GM12878 (cell line): ENCODE measurements around the gene DPP6. TPM values are rescaled to one million over a fixed set of nuclear protein-coding genes. Genes with fewer than 3 reads are reported as not detected.

Experiments
- ATAC-seq: fragments of 200-7000 bp; cut with Tn5 transposase; 3 replicates; pipeline ENCODE4 v1.9.1; 2020; ENCODE audit warnings: mild to moderate bottlenecking, moderate library complexity
- BruUV-seq: library from RNA; stranded (reverse); fragments of 400-500 nt; replicated peaks from 2 replicates; lab custom pipeline; 2021; lab: Mats Ljungman, UMichigan
- CTCF ChIA-PET: fragments of 300-600 bp; sonication (Branson Sonifier 250); formaldehyde crosslinking; extraction: SDS; loops from one replicate; lab custom pipeline; 2021; ENCODE audit warnings: inconsistent platforms; lab: Yijun Ruan, JAX
- POLR2A ChIA-PET: fragments of 350-600 bp; formaldehyde crosslinking; extraction: SDS; loops from one replicate; lab custom pipeline; 2021; ENCODE audit warnings: inconsistent platforms; lab: Charles Lee
- RAD21 ChIA-PET: fragments of 300-600 bp; sonication (Branson Sonifier 250); formaldehyde crosslinking; loops from one replicate; lab custom pipeline; 2023; ENCODE audit warnings: antibody characterized with exemption; ENCODE audit not compliant: unreplicated experiment; lab: Charles Lee
- SMC1A ChIA-PET: fragments of 300-600 bp; sonication (Branson Sonifier 250); formaldehyde crosslinking; loops from one replicate; lab custom pipeline; 2023; ENCODE audit not compliant: unreplicated experiment, uncharacterized antibody; lab: Charles Lee
- DNase-seq: peaks from one replicate; pipeline ENCODE4 v3.0.0-alpha.2; 2011; ENCODE audit warnings: low read depth, low spot score
- FAIRE-seq: peaks from 3 replicates; lab custom pipeline; 2011; peaks lifted over from hg19 to GRCh38; lab: Jason Lieb, UNC
- H2AFZ ChIP-seq: 2 replicates; pipeline ENCODE4 v1.6.0; 2011; ENCODE audit warnings: low read depth, low read length, control low read depth; ENCODE audit not compliant: control insufficient read depth
- H3K27ac ChIP-seq: 2 replicates; pipeline ENCODE4 v1.5.1; 2011; ENCODE audit warnings: control low read depth; ENCODE audit not compliant: control insufficient read depth, insufficient read depth
- H3K27me3 ChIP-seq, 2 experiments: replicated peaks in 1 of 2; 2 replicates each; pipeline versions ENCODE4 v1.6.0 to v1.6.1; 2011; ENCODE audit warnings: low read length in 1 of 2; ENCODE audit not compliant: control insufficient read depth in 2 of 2, insufficient read depth in 2 of 2
- H3K36me3 ChIP-seq, 2 experiments: 2 replicates each; pipeline ENCODE4 v1.5.1; 2011; ENCODE audit warnings: low read length in 1 of 2; ENCODE audit not compliant: control insufficient read depth in 2 of 2, insufficient read depth in 2 of 2
- H3K4me1 ChIP-seq: 2 replicates; pipeline ENCODE4 v1.6.1; 2011; ENCODE audit warnings: mild to moderate bottlenecking, low read length, moderate library complexity, mixed read lengths; ENCODE audit not compliant: control insufficient read depth, insufficient read depth
- H3K4me2 ChIP-seq: 2 replicates; pipeline ENCODE4 v1.6.0; 2011; ENCODE audit warnings: control low read depth; ENCODE audit not compliant: control insufficient read depth, insufficient read depth
- H3K4me3 ChIP-seq: fragments of 200-600 bp; sonication (generic); 2 replicates; pipeline ENCODE4 v1.5.1; 2016
- H3K79me2 ChIP-seq: 2 replicates; pipeline ENCODE4 v1.6.0; 2011; ENCODE audit warnings: low read length; ENCODE audit not compliant: control insufficient read depth, insufficient read depth
- H3K9ac ChIP-seq: 2 replicates; pipeline ENCODE4 v1.8.0; 2011; ENCODE audit warnings: low read length, control low read depth, mixed read lengths; ENCODE audit not compliant: control insufficient read depth, insufficient read depth
- H3K9me3 ChIP-seq: replicated peaks from 3 replicates; pipeline ENCODE4 v1.5.1; 2011; ENCODE audit warnings: mild to moderate bottlenecking, low read length; ENCODE audit not compliant: control insufficient read depth, insufficient read depth
- H4K20me1 ChIP-seq: 2 replicates; pipeline ENCODE4 v1.6.0; 2011; ENCODE audit not compliant: control insufficient read depth, insufficient read depth
- CHD1 ChIP-seq: IDR thresholded peaks from 2 replicates; pipeline ENCODE4 v1.6.1; 2012; ENCODE audit warnings: low read depth, low read length, improper control_type of control experiment
- ESRRA ChIP-seq: IDR thresholded peaks from 2 replicates; pipeline ENCODE4 v1.6.1; 2012; ENCODE audit warnings: mild to moderate bottlenecking, low read length, improper control_type of control experiment
- EZH2 ChIP-seq: IDR thresholded peaks from 2 replicates; pipeline ENCODE4 v1.6.1; 2012; ENCODE audit warnings: low read depth, mild to moderate bottlenecking, control low read depth, inconsistent platforms, low read length, borderline replicate concordance; ENCODE audit not compliant: control insufficient read depth
- FOS ChIP-seq: IDR thresholded peaks from 3 replicates; pipeline ENCODE4 v1.6.1; 2011; ENCODE audit warnings: borderline replicate concordance; ENCODE audit not compliant: insufficient read length; ENCODE audit errors: extremely low read depth
- HDGF ChIP-seq: fragments of 450-650 bp; IDR thresholded peaks from 2 replicates; pipeline ENCODE4 v1.6.1; 2016; ENCODE audit warnings: antibody characterized with exemption
- IRF4 ChIP-seq: IDR thresholded peaks from 2 replicates; pipeline ENCODE4 v1.6.1; 2011; ENCODE audit warnings: low read depth, low read length
- JUNB ChIP-seq: IDR thresholded peaks from 2 replicates; pipeline ENCODE4 v1.6.1; 2016; ENCODE audit warnings: antibody characterized with exemption, mild to moderate bottlenecking
- NR2C2 ChIP-seq: IDR thresholded peaks from 2 replicates; pipeline ENCODE4 v1.6.1; 2011; ENCODE audit warnings: borderline replicate concordance, low read depth; ENCODE audit not compliant: control insufficient read depth, insufficient read length
- SP1 ChIP-seq: IDR thresholded peaks from one replicate; pipeline ENCODE4 v1.6.1; 2011; ENCODE audit warnings: low read depth, low read length
- TAF1 ChIP-seq: IDR thresholded peaks from 2 replicates; pipeline ENCODE4 v1.6.1; 2011; ENCODE audit warnings: mild to moderate bottlenecking, low read depth, low read length, borderline replicate concordance
- ZBED1 ChIP-seq: IDR thresholded peaks from 2 replicates; pipeline ENCODE4 v1.6.1; 2016; ENCODE audit warnings: borderline replicate concordance
- ZSCAN29 ChIP-seq: fragments of 450-650 bp; IDR thresholded peaks from 2 replicates; pipeline ENCODE4 v1.6.1; 2017; ENCODE audit warnings: mild to moderate bottlenecking, moderate library complexity
- WGBS: methylation state at CpG from one replicate; pipeline ENCODE4 v1.1.6; 2016; ENCODE audit warnings: low lambda C conversion rate; ENCODE audit not compliant: insufficient replicate concordance, insufficient coverage; ENCODE audit errors: missing lambda C conversion rate; 5-methylcytosine and 5-hydroxymethylcytosine counted together
- in situ Hi-C: fragments of 300-500 bp; cut with MboI; formaldehyde crosslinking; loops from 9 replicates; pipeline ENCODE4 v1.14.3; 2018; ENCODE audit warnings: mixed read lengths
- intact Hi-C: fragments of 100-400 bp; cut with micrococcal nuclease; formaldehyde crosslinking; loops from one replicate; pipeline ENCODE4 v1.14.2; 2022; ENCODE audit not compliant: unreplicated experiment
- polyA plus RNA-seq, 11 experiments: library from polyadenylated mRNA; depleted of rRNA in 4 of 11; unstranded in 6 of 11; stranded (reverse) in 5 of 11; fragments of >200 nt; fragmentation: Nextera tagmentation in 4 of 11; fragmentation: Illumina TruSeq in 1 of 11; extraction: Ambion mirVana in 4 of 11; extraction: Trizol in 1 of 11; gene quantifications; 1 replicate in 1 of 11; 2 replicates in 10 of 11; pipeline versions ENCODE4 v1.2.1 to v1.2.3, GENCODE V29; 2011 to 2016; ENCODE audit warnings: inconsistent platforms in 2 of 11, missing spikeins in 2 of 11, low read depth in 1 of 11
- total RNA-seq, 4 experiments: library from RNA; depleted of rRNA in 3 of 4; stranded (reverse); fragments of >200 nt in 3 of 4; fragmentation: Illumina TruSeq in 1 of 4; extraction: Trizol in 1 of 4; gene quantifications; 2 replicates each; pipeline versions ENCODE4 v1.2.1 to v1.2.3, GENCODE V29; 2013 to 2021
- TF ChIP-seq, protein P1 (sequence below): fragments of 450-650 bp; formaldehyde crosslinking; IDR thresholded peaks from 2 replicates; pipeline ENCODE4 v1.4.0; 2020; ENCODE audit warnings: mild to moderate bottlenecking, moderate library complexity

The DPP6 gene
- total and polyA plus RNA-seq, 10 of the 15 experiments (the other 5 are each of a cell fraction or from before 2014, with no cell fraction given): not detected

DNA sequence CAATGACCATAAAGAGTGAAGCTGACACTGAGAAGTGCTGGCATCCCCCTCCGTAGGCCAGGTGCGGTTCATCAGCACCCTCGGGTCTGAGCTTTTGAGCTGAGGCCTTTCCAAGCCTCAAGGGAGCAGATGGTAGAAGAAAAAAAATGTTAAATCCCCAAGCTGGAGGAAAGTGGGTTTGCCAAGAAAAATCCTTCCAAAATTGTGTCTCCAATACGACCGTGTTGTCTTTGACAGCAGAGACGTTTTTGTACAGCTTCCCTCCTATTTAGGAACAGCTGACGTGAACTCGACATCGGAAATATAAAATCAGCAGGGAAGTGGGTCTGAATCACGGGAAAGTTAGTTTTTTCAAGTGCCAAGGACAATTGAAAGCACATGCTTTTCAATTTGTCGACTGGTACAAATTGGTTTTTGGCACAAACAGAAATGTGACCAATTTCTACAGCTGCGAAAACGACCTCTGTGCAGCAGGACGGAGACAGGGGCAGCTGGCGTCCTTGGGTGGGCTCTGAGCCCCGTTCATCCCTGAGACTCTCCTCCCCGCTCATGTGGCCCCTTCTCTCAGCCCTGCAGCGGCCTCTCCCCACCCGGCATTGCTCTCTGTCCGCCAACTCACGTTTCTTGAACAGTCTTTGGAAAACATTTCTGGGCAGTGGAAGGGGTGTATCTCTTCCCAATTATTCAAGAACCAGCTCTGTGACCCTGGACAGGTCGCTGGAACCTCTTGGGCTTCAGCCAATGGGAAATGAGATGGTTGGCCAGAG lies 860.9 kb downstream of the DPP6 start:
- H3K4me3 ChIP-seq: no peak overlapping the region
- no peaks in the 10 kb centered on the region for H3K36me3 ChIP-seq
- H3K4me1 ChIP-seq: no peaks in the 10 kb centered on the region
- no peak overlapping the region for H3K9ac ChIP-seq
- RAD21 ChIA-PET: interaction anchor here (1.2 kb wide), 2 partner anchors 16 to 79 kb away, joined by 3 to 4 read pairs; no protein-coding TSS in a partner anchor
- BruUV-seq: no TSS peak
- H4K20me1 ChIP-seq: no peaks in the 10 kb centered on the region
- DNase-seq (no peak), FAIRE-seq (no peak), ATAC-seq (no peak)
- POLR2A ChIA-PET: interaction anchor here (0.6 to 0.7 kb wide), 2 partner anchors 29 to 46 kb away, joined by 3 to 9 read pairs; no protein-coding TSS in a partner anchor
- H3K4me2 ChIP-seq: no peak overlapping the region
- peaks cover 3% of the 10 kb centered on the region; the same call in 1 of the 3 replicates for H3K9me3 ChIP-seq
- no peaks in the 10 kb centered on the region; a peak in 1 of 4 replicates for H3K27me3 ChIP-seq
- intact Hi-C loops (loop anchor here (1.0 to 5.0 kb wide), 4 partner anchors 40 to 429 kb away; no protein-coding TSS in a partner anchor), in situ Hi-C loops (no loop called here)
- H3K27ac ChIP-seq: no peak overlapping the region
- no peak for TF ChIP-seq JUNB
- no peak for TF ChIP-seq HDGF
- TF ChIP-seq SP1: no peak
- no peak for TF ChIP-seq ZSCAN29
- TF ChIP-seq NR2C2: no peak
- no peak for TF ChIP-seq IRF4
- TF ChIP-seq CHD1: no peak
- no peak for TF ChIP-seq ZBED1
- TF ChIP-seq TAF1: no peak
- no peak for TF ChIP-seq ESRRA
- no peak for TF ChIP-seq FOS
- TF ChIP-seq, protein P1, sequence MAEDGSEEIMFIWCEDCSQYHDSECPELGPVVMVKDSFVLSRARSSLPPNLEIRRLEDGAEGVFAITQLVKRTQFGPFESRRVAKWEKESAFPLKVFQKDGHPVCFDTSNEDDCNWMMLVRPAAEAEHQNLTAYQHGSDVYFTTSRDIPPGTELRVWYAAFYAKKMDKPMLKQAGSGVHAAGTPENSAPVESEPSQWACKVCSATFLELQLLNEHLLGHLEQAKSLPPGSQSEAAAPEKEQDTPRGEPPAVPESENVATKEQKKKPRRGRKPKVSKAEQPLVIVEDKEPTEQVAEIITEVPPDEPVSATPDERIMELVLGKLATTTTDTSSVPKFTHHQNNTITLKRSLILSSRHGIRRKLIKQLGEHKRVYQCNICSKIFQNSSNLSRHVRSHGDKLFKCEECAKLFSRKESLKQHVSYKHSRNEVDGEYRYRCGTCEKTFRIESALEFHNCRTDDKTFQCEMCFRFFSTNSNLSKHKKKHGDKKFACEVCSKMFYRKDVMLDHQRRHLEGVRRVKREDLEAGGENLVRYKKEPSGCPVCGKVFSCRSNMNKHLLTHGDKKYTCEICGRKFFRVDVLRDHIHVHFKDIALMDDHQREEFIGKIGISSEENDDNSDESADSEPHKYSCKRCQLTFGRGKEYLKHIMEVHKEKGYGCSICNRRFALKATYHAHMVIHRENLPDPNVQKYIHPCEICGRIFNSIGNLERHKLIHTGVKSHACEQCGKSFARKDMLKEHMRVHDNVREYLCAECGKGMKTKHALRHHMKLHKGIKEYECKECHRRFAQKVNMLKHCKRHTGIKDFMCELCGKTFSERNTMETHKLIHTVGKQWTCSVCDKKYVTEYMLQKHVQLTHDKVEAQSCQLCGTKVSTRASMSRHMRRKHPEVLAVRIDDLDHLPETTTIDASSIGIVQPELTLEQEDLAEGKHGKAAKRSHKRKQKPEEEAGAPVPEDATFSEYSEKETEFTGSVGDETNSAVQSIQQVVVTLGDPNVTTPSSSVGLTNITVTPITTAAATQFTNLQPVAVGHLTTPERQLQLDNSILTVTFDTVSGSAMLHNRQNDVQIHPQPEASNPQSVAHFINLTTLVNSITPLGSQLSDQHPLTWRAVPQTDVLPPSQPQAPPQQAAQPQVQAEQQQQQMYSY: no peak
- no peak for TF ChIP-seq EZH2
- SMC1A ChIA-PET: interaction anchor here (0.6 to 3.1 kb wide), 8 partner anchors 10 to 432 kb away, joined by 3 to 16 read pairs (median 4); no protein-coding TSS in a partner anchor
- H3K79me2 ChIP-seq: no peaks in the 10 kb centered on the region
- H2AFZ ChIP-seq: no peak overlapping the region
- CTCF ChIA-PET: interaction anchor here (0.6 to 8.1 kb wide), 15 partner anchors 9 to 289 kb away, joined by 3 to 61 read pairs (median 4); no protein-coding TSS in a partner anchor
- 45% methylated on average over 22 of the region's 22 CpGs for WGBS
